Caco-2 (cell line): ENCODE data around the gene TNFAIP3. TPM values are rescaled to one million over a fixed set of nuclear protein-coding genes. Genes with fewer than 3 reads are reported as not detected.
A peak's percentile ranks its signal among the peaks of the same experiment; 100 is the strongest.
"Not testable (repeated sequence)": the region's sequence is repeated elsewhere in the genome, so short reads cannot be mapped to it uniquely, and the experiment has no call there.

Source experiments
- BruUV-seq: library from RNA; stranded (reverse); fragments of 400-500 nt; replicated peaks from 2 replicates; lab custom pipeline; 2021; lab: Mats Ljungman, UMichigan
- CTCF ChIA-PET: fragments of 300-600 bp; sonication (Branson Sonifier 250); formaldehyde crosslinking; loops from one replicate; lab custom pipeline; 2022; ENCODE audit warnings: antibody characterized with exemption; lab: Charles Lee
- POLR2A ChIA-PET: fragments of 300-600 bp; sonication (Branson Sonifier 250); formaldehyde crosslinking; loops from one replicate; lab custom pipeline; 2022; ENCODE audit warnings: antibody characterized with exemption; lab: Charles Lee
- DNase-seq, 2 experiments: peaks; one replicate each; pipeline versions ENCODE4 v3.0.0 to v3.0.0-alpha.2; 2020 to 2022
- H3K27me3 ChIP-seq: replicated peaks from 2 replicates; pipeline ENCODE4 v1.6.0; 2011; ENCODE audit warnings: low read length; ENCODE audit not compliant: control insufficient read depth, insufficient read depth
- H3K36me3 ChIP-seq: 2 replicates; pipeline ENCODE4 v1.5.1; 2011; ENCODE audit warnings: low read length; ENCODE audit not compliant: control insufficient read depth, insufficient read depth
- H3K4me1 ChIP-seq: fragments of 250-450 bp; sonication (Bioruptor Pico); 2 replicates; pipeline ENCODE4 v1.5.1; 2020; ENCODE audit warnings: mild to moderate bottlenecking
- H3K4me3 ChIP-seq: 2 replicates; pipeline ENCODE4 v1.5.1; 2011; ENCODE audit warnings: low read depth, mild to moderate bottlenecking, control low read depth, low read length
- H3K9me3 ChIP-seq: fragments of 250-450 bp; sonication (Bioruptor Pico); 2 replicates; pipeline ENCODE4 v1.5.1; 2020; ENCODE audit warnings: mild to moderate bottlenecking, moderate library complexity
- H3K27ac Mint-ChIP-seq: one replicate; pipeline ENCODE4 v1.8.0; 2022; ENCODE audit warnings: mixed read lengths; ENCODE audit not compliant: unreplicated experiment
- H3K27me3 Mint-ChIP-seq: one replicate; pipeline ENCODE4 v1.8.0; 2022; ENCODE audit warnings: mixed read lengths; ENCODE audit not compliant: insufficient read depth, unreplicated experiment
- H3K36me3 Mint-ChIP-seq: one replicate; pipeline ENCODE4 v1.8.0; 2022; ENCODE audit warnings: mild to moderate bottlenecking, mixed read lengths; ENCODE audit not compliant: insufficient read depth, unreplicated experiment
- H3K4me1 Mint-ChIP-seq: one replicate; pipeline ENCODE4 v1.8.0; 2022; ENCODE audit warnings: low read depth, mixed read lengths; ENCODE audit not compliant: unreplicated experiment
- H3K4me3 Mint-ChIP-seq: one replicate; pipeline ENCODE4 v1.8.0; 2022; ENCODE audit warnings: mild to moderate bottlenecking, moderate library complexity, mixed read lengths; ENCODE audit not compliant: unreplicated experiment
- H3K9me3 Mint-ChIP-seq: one replicate; pipeline ENCODE4 v1.8.0; 2022; ENCODE audit warnings: mixed read lengths; ENCODE audit not compliant: unreplicated experiment
- CTCF ChIP-seq, 2 experiments: fragments of 200-600 bp in 1 of 2; IDR thresholded peaks; 1 replicate in 1 of 2; 2 replicates in 1 of 2; pipeline versions ENCODE4 v1.5.1 to v1.8.0; 2011 to 2022; ENCODE audit warnings: antibody characterized with exemption in 1 of 2, control low read depth in 1 of 2, inconsistent platforms in 1 of 2, low read depth in 1 of 2, low read length in 1 of 2, mild to moderate bottlenecking in 1 of 2, moderate library complexity in 1 of 2; ENCODE audit not compliant: insufficient read depth in 1 of 2, severe bottlenecking in 1 of 2, unreplicated experiment in 1 of 2
- intact Hi-C: fragments of 100-400 bp; cut with micrococcal nuclease; formaldehyde crosslinking; loops from one replicate; pipeline ENCODE4 v1.10.0; 2022; ENCODE audit not compliant: unreplicated experiment
- total RNA-seq: library from RNA; stranded (reverse); gene quantifications from 2 replicates; pipeline ENCODE4 v1.2.3, GENCODE V29; 2022

Gene TNFAIP3
- total RNA-seq, 1 experiment from 2014 or later = 45.7 TPM

DNA sequence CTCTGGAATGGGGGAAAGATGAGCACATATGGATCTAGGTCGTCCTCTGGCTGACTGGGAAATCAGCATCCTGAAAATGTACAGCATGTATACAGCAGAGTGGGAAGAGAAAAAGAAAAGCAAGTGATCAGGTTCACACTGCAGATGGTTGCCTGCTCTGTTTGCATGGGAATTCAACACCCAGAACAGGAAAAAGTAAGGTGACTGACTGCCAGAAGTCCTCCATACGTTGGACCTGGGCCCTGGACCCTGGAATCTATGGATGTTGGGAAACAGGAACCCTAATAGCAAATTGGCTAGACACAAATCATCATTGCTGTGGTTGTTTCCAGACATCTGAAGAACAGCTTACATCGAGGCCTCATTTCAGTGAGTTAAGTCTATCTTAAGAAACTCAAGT, 30.3 kb upstream of the TNFAIP3 start:
- Mint-ChIP-seq H3K4me3 (no peak overlapping the region), H3K27me3 (no peaks in the 10 kb centered on the region), H3K27ac (no peak overlapping the region), H3K9me3 (peaks cover 41% of the 10 kb centered on the region), H3K4me1 (no peaks in the 10 kb centered on the region), H3K36me3 (peaks cover 6% of the 10 kb centered on the region)
- no peak for DNase-seq
- Histone ChIP-seq H3K4me1 (peaks cover 13% of the 10 kb centered on the region), H3K4me3 (no peak overlapping the region), H3K9me3 (peaks cover 7% of the 10 kb centered on the region; the same call in 1 of the 2 replicates), H3K36me3 (no peaks in the 10 kb centered on the region), H3K27me3 (no peaks in the 10 kb centered on the region)
- POLR2A ChIA-PET = no interaction called here
- BruUV-seq = no TSS peak
- no peak for TF ChIP-seq CTCF (IDR thresholded peaks at IDR 0.05; ENCODE audit: insufficient read depth in 1 of 2, low read depth in 1 of 2, low read length in 1 of 2, severe bottlenecking in 1 of 2, unreplicated experiment in 1 of 2)
- intact Hi-C loops = no loop called here
- CTCF ChIA-PET = no interaction called here

DNA sequence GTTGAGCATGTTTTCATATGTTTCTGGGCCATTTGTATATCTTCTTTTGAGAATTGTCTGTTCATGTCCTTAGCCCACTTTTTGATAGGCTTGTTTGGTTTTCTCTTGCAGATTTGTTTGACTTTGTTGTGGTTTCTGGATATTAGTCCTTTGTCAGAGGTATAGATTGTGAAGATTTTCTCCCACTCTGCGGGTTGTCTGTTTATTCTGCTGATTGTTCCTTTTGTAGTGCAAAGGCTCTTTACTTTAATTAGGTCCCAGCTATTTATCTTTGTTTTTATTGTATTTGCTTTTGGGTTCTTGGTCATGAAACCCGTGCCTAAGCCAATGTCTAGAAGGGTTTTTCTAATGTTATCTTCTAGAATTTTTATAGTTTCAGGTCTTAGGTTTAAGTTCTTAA, 29.0 kb upstream of the TNFAIP3 start:
- H3K4me3 Mint-ChIP-seq, intact Hi-C loops, H3K36me3 ChIP-seq, BruUV-seq, H3K27me3 Mint-ChIP-seq, H3K9me3 ChIP-seq, POLR2A ChIA-PET, H3K36me3 Mint-ChIP-seq, H3K27ac Mint-ChIP-seq, H3K4me1 Mint-ChIP-seq, H3K27me3 ChIP-seq, CTCF ChIA-PET, H3K4me3 ChIP-seq: not testable (repeated sequence)
- peaks cover 46% of the 10 kb centered on the region for H3K9me3 Mint-ChIP-seq
- peak in 1 of 2 experiments; percentile 13 for DNase-seq
- peaks cover 13% of the 10 kb centered on the region for H3K4me1 ChIP-seq

DNA sequence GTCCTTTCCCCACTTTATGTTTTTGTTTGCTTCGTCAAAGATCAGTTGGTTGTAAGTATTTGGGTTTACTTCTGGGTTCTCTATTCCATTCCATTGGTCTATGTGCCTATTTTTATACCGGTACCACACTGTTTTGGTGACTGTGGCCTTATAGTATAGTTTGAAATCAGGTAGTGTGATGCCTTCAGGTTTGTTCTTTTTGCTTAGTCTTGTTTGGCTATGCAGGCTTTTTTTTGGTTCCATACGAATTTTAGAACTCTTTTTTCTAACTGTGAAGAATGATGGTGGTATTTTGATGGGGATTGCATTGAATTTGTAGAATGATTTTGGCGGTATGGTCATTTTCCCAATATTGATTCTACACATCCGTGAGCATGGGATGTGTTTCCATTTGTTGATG, 28.5 kb upstream of the TNFAIP3 start:
- peaks cover 13% of the 10 kb centered on the region for H3K4me1 ChIP-seq
- H3K4me3 Mint-ChIP-seq, H3K9me3 ChIP-seq, H3K36me3 Mint-ChIP-seq, H3K4me1 Mint-ChIP-seq, BruUV-seq, H3K27me3 Mint-ChIP-seq, DNase-seq, CTCF ChIA-PET, H3K4me3 ChIP-seq, H3K36me3 ChIP-seq, intact Hi-C loops, H3K27ac Mint-ChIP-seq, H3K27me3 ChIP-seq, POLR2A ChIA-PET: not testable (repeated sequence)
- peaks cover 51% of the 10 kb centered on the region for H3K9me3 Mint-ChIP-seq

GRCh38 chr6:137839076-137839475, 28.0 kb upstream of the TNFAIP3 start:
- no peak for TF ChIP-seq CTCF (IDR thresholded peaks at IDR 0.05; ENCODE audit: insufficient read depth in 1 of 2, low read depth in 1 of 2, low read length in 1 of 2, severe bottlenecking in 1 of 2, unreplicated experiment in 1 of 2)
- Mint-ChIP-seq H3K9me3 (peaks cover 56% of the 10 kb centered on the region), H3K27ac (no peak overlapping the region), H3K4me1 (no peaks in the 10 kb centered on the region), H3K36me3 (peaks cover 6% of the 10 kb centered on the region), H3K4me3 (no peak overlapping the region), H3K27me3 (no peaks in the 10 kb centered on the region)
- Histone ChIP-seq H3K36me3 (no peaks in the 10 kb centered on the region), H3K4me3 (no peak overlapping the region), H3K4me1 (peaks cover 13% of the 10 kb centered on the region), H3K9me3 (peaks cover 7% of the 10 kb centered on the region; the same call in 1 of the 2 replicates), H3K27me3 (no peaks in the 10 kb centered on the region)
- CTCF ChIA-PET = no interaction called here
- BruUV-seq = no TSS peak
- no peak for DNase-seq
- POLR2A ChIA-PET = no interaction called here
- intact Hi-C loops = no loop called here
